SK-N-SH (cell line): ENCODE results near the gene NTSR1. TPM values are rescaled to one million over a fixed set of nuclear protein-coding genes. Genes with fewer than 3 reads are reported as not detected.

Source experiments
- CTCF ChIA-PET: fragments of 300-600, 350-600 bp; formaldehyde crosslinking; extraction: SDS; loops from one replicate; lab custom pipeline; 2021; lab: Yijun Ruan, JAX
- POLR2A ChIA-PET: fragments of 350-600 bp; sonication (Branson Sonifier 250); formaldehyde crosslinking; extraction: SDS; loops from one replicate; lab custom pipeline; 2020; ENCODE audit warnings: antibody characterized with exemption, inconsistent platforms; lab: Yijun Ruan, JAX
- DNase-seq: peaks from one replicate; pipeline ENCODE4 v3.0.0; 2012
- H2AFZ ChIP-seq: fragments of 200-600 bp; sonication (generic); 2 replicates; pipeline ENCODE4 v1.8.1; 2016; ENCODE audit warnings: antibody characterized with exemption, mild to moderate bottlenecking, low read depth
- H3F3A ChIP-seq: fragments of 200-600 bp; sonication (generic); replicated peaks from 2 replicates; pipeline ENCODE3; 2016; ENCODE audit warnings: antibody characterized with exemption, mild to moderate bottlenecking; ENCODE audit not compliant: insufficient read depth
- H3K27ac ChIP-seq, 2 experiments: fragments of 200-500 bp in 1 of 2; fragments of 200-600 bp in 1 of 2; sonication (Bioruptor generic) in 1 of 2; sonication (generic), shearing (Covaris generic) in 1 of 2; 2 replicates each; pipeline versions ENCODE4 v1.5.1 to v1.6.1; 2014 to 2016; ENCODE audit warnings: low read depth in 2 of 2, inconsistent platforms in 1 of 2, low read length in 1 of 2, mild to moderate bottlenecking in 1 of 2, mixed read lengths in 1 of 2
- H3K27me3 ChIP-seq: fragments of 200-600 bp; sonication (generic), shearing (Covaris generic); 2 replicates; pipeline ENCODE4 v1.6.1; 2016; ENCODE audit warnings: mixed run types; ENCODE audit not compliant: insufficient read depth
- H3K36me3 ChIP-seq, 2 experiments: fragments of 200-500 bp in 1 of 2; fragments of 200-600 bp in 1 of 2; sonication (Bioruptor generic) in 1 of 2; sonication (generic) in 1 of 2; replicated peaks in 1 of 2; 2 replicates each; pipeline versions ENCODE3 to v1.5.1; 2014 to 2016; ENCODE audit warnings: low read length in 1 of 2, mild to moderate bottlenecking in 1 of 2; ENCODE audit not compliant: insufficient read depth in 2 of 2, control insufficient read depth in 1 of 2
- H3K4me1 ChIP-seq, 2 experiments: fragments of 200-500 bp in 1 of 2; fragments of 200-600 bp in 1 of 2; sonication (Bioruptor generic) in 1 of 2; sonication (generic), shearing (Covaris generic) in 1 of 2; 2 replicates each; pipeline versions ENCODE4 v1.5.1 to v1.6.1; 2014 to 2016; ENCODE audit warnings: low read depth in 1 of 2, low read length in 1 of 2, mixed run types in 1 of 2; ENCODE audit not compliant: insufficient read depth in 2 of 2, control insufficient read depth in 1 of 2
- H3K4me2 ChIP-seq: fragments of 200-600 bp; sonication (generic), shearing (Covaris generic); 2 replicates; pipeline ENCODE4 v1.6.1; 2017; ENCODE audit warnings: mixed run types
- H3K4me3 ChIP-seq, 2 experiments: fragments of 200-500 bp in 1 of 2; fragments of 200-600 bp in 1 of 2; sonication (Bioruptor generic) in 1 of 2; sonication (generic), shearing (Covaris generic) in 1 of 2; 2 replicates each; pipeline versions ENCODE4 v1.5.1 to v1.8.1; 2014 to 2016; ENCODE audit warnings: low read depth in 2 of 2, inconsistent platforms in 1 of 2, low read length in 1 of 2, mild to moderate bottlenecking in 1 of 2, mixed read lengths in 1 of 2, moderate library complexity in 1 of 2
- H3K79me2 ChIP-seq: fragments of 200-600 bp; sonication (generic); 2 replicates; pipeline ENCODE4 v1.8.1; 2017; ENCODE audit warnings: mild to moderate bottlenecking; ENCODE audit not compliant: insufficient read depth
- H3K9ac ChIP-seq: fragments of 200-600 bp; sonication (generic); 2 replicates; pipeline ENCODE4 v1.6.1; 2017; ENCODE audit warnings: mixed run types
- H3K9me2 ChIP-seq: fragments of 200-600 bp; sonication (generic); 2 replicates; pipeline ENCODE4 v1.6.1; 2017; ENCODE audit warnings: mixed run types
- H3K9me3 ChIP-seq: fragments of 200-600 bp; sonication (generic); 2 replicates; pipeline ENCODE4 v1.6.1; 2017; ENCODE audit warnings: mixed run types, mild to moderate bottlenecking, moderate library complexity
- H4K20me1 ChIP-seq: fragments of 200-600 bp; sonication (generic); 2 replicates; pipeline ENCODE4 v1.6.1; 2017; ENCODE audit warnings: mild to moderate bottlenecking, mixed run types; ENCODE audit not compliant: insufficient read depth
- FOSL2 ChIP-seq: IDR thresholded peaks from 2 replicates; pipeline ENCODE4 v1.4.0; 2012; ENCODE audit warnings: low read depth, mild to moderate bottlenecking, moderate library complexity, borderline replicate concordance
- GATA2 ChIP-seq: sonication (generic); formaldehyde crosslinking; IDR thresholded peaks from 2 replicates; pipeline ENCODE4 v1.5.0; 2020; ENCODE audit warnings: mild to moderate bottlenecking, missing genetic modification reagents
- MAX ChIP-seq: IDR thresholded peaks from 2 replicates; pipeline ENCODE4 v1.4.0; 2012; ENCODE audit warnings: low read depth
- NRF1 ChIP-seq: IDR thresholded peaks from 2 replicates; pipeline ENCODE4 v1.6.1; 2012; ENCODE audit warnings: low read depth, mild to moderate bottlenecking, low read length
- PBX3 ChIP-seq: IDR thresholded peaks from 2 replicates; pipeline ENCODE4; 2012
- RCOR1 ChIP-seq: fragments of 150-350 bp; IDR thresholded peaks from 2 replicates; pipeline ENCODE4 v1.6.1; 2017; ENCODE audit warnings: antibody characterized with exemption, low read length
- RFX5 ChIP-seq: IDR thresholded peaks from 2 replicates; pipeline ENCODE4 v1.6.1; 2012; ENCODE audit warnings: mild to moderate bottlenecking, improper control_type of control experiment, low read length
- TCF12 ChIP-seq: IDR thresholded peaks from 2 replicates; pipeline ENCODE4 v1.4.0; 2012
- YY1 ChIP-seq: IDR thresholded peaks from 2 replicates; pipeline ENCODE4 v1.4.0; 2012; ENCODE audit warnings: low read depth, mild to moderate bottlenecking
- WGBS: methylation state at CpG from one replicate; pipeline ENCODE4 v1.1.6; 2017; ENCODE audit warnings: low lambda C conversion rate; 5-methylcytosine and 5-hydroxymethylcytosine counted together
- polyA plus RNA-seq, 3 experiments: library from polyadenylated mRNA; depleted of rRNA; stranded (reverse); fragments of >200 nt; gene quantifications; 2 replicates each; pipeline ENCODE4 v1.2.3, GENCODE V29; 2012
- TF ChIP-seq, protein P1 (sequence below): IDR thresholded peaks from 2 replicates; pipeline ENCODE4 v1.4.0; 2012; ENCODE audit warnings: low read depth, borderline replicate concordance
- TF ChIP-seq, protein P2 (sequence below): fragments of 150-350 bp; IDR thresholded peaks from 2 replicates; pipeline ENCODE4 v1.6.1; 2017; ENCODE audit warnings: antibody characterized with exemption, low read length, low read depth, borderline replicate concordance

Gene NTSR1
- polyA plus RNA-seq, 1 of the 3 experiments (the other 2 are of a cell fraction), result 8.2 TPM

GRCh38 chr20:62684981-62685380 is 23.7 kb upstream of the NTSR1 start:
- Histone ChIP-seq H3K9me2 (no peaks in the 10 kb centered on the region), H3K4me3 (no peak overlapping the region), H3K27ac (no peak overlapping the region), H3F3A (no peaks in the 10 kb centered on the region), H3K36me3 (no peaks in the 10 kb centered on the region), H2AFZ (no peak overlapping the region), H3K9me3 (no peaks in the 10 kb centered on the region), H3K27me3 (no peaks in the 10 kb centered on the region), H4K20me1 (no peaks in the 10 kb centered on the region), H3K4me1 (peaks cover 0 to 4% of the 10 kb centered on the region in 2 experiments; a peak in 1 of 4 replicates), H3K79me2 (no peaks in the 10 kb centered on the region), H3K4me2 (no peak overlapping the region), H3K9ac (no peak overlapping the region)
- TF ChIP-seq RCOR1 (no peak), YY1 (no peak)
- no peak for DNase-seq
- ChIA-PET CTCF (interaction anchor here (1.2 to 1.5 kb wide), 3 partner anchors 16 to 107 kb away, joined by 3 to 5 read pairs (median 4); no protein-coding TSS in a partner anchor), POLR2A (no interaction called here)
- 70% methylated on average over 9 of the region's 12 CpGs for WGBS

- no peaks in the 10 kb centered on the region for H3F3A ChIP-seq
- no peak for TF ChIP-seq MAX
- TF ChIP-seq RFX5, result no peak
- TF ChIP-seq GATA2, result no peak
- TF ChIP-seq, protein P1, sequence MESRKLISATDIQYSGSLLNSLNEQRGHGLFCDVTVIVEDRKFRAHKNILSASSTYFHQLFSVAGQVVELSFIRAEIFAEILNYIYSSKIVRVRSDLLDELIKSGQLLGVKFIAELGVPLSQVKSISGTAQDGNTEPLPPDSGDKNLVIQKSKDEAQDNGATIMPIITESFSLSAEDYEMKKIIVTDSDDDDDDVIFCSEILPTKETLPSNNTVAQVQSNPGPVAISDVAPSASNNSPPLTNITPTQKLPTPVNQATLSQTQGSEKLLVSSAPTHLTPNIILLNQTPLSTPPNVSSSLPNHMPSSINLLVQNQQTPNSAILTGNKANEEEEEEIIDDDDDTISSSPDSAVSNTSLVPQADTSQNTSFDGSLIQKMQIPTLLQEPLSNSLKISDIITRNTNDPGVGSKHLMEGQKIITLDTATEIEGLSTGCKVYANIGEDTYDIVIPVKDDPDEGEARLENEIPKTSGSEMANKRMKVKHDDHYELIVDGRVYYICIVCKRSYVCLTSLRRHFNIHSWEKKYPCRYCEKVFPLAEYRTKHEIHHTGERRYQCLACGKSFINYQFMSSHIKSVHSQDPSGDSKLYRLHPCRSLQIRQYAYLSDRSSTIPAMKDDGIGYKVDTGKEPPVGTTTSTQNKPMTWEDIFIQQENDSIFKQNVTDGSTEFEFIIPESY, result no peak
- TF ChIP-seq FOSL2, result no peak
- TF ChIP-seq TCF12, result no peak
- TF ChIP-seq NRF1, result no peak
- no peak for TF ChIP-seq RCOR1
- no peak for TF ChIP-seq PBX3
- TF ChIP-seq, protein P2, sequence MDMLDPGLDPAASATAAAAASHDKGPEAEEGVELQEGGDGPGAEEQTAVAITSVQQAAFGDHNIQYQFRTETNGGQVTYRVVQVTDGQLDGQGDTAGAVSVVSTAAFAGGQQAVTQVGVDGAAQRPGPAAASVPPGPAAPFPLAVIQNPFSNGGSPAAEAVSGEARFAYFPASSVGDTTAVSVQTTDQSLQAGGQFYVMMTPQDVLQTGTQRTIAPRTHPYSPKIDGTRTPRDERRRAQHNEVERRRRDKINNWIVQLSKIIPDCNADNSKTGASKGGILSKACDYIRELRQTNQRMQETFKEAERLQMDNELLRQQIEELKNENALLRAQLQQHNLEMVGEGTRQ, result no peak
- TF ChIP-seq, all 33 proteins: peak for 0
- 75% methylated on average over 26 of the region's 27 CpGs for WGBS
- no peak for DNase-seq
- H3K79me2 ChIP-seq, result no peaks in the 10 kb centered on the region
- H2AFZ ChIP-seq, result no peak overlapping the region
- CTCF ChIA-PET, result interaction anchor here (1.2 to 1.5 kb wide), 2 partner anchors 17 to 105 kb away, joined by 5 read pairs; no protein-coding TSS in a partner anchor
- H3K9me2 ChIP-seq, result no peaks in the 10 kb centered on the region
- H3K4me1 ChIP-seq, result peaks cover 0 to 4% of the 10 kb centered on the region in 2 experiments; a peak in 2 of 4 replicates
- H3K9me3 ChIP-seq, result no peaks in the 10 kb centered on the region
- no peak overlapping the region for H3K4me3 ChIP-seq
- no peaks in the 10 kb centered on the region for H3K36me3 ChIP-seq
- H4K20me1 ChIP-seq, result no peaks in the 10 kb centered on the region
- H3K9ac ChIP-seq, result no peak overlapping the region
- H3K27ac ChIP-seq, result no peak overlapping the region
- H3K4me2 ChIP-seq, result no peak overlapping the region
- H3K27me3 ChIP-seq, result no peaks in the 10 kb centered on the region
- POLR2A ChIA-PET, result no interaction called here
Measured at GRCh38 chr20:62685781-62686555, 22.7 kb upstream of the NTSR1 start.
